ENCODE data around the gene ABLIM3.

ABLIM3 gene

DNA sequence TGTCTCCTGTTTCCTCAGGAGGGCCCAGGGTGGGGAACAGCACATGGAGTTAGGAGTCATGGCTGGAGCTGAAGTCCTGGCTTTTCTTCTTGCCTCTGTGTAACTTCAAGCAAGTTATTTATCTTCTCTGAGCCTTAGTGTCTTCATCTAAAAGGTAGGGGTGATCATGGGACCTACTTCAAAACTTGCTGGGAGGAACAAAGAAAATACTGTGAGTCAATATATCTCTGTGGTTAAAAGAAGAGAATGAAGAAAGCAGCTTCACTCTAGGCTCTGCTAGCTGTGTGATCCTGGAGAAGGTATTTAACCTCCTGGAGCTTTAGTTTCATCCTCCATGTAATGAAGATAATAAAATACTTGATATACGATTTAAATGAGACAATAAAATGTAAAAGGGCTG, 156.9 kb downstream of the ABLIM3 start:
- Histone ChIP-seq H3K4me2 (ENCODE audit: low read depth, low read length) (no peak overlapping the region), H2AFZ (ENCODE audit: low read length) (no peak overlapping the region), H3F3A (ENCODE audit: insufficient read depth, low read length) (no peaks in the 10 kb centered on the region), H3K9ac (ENCODE audit: low read length) (no peak overlapping the region), H3K27ac (ENCODE audit: low read length) (no peak overlapping the region), H3K9me2 (replicated peaks; ENCODE audit: insufficient read depth, low read length) (no peaks in the 10 kb centered on the region), H3K4me1 (ENCODE audit: low read length) (no peaks in the 10 kb centered on the region), H4K20me1 (ENCODE audit: insufficient read depth, low read length) (no peaks in the 10 kb centered on the region), H3K4me3 (ENCODE audit: low read length) (no peak overlapping the region), H3K9me3 (replicated peaks; ENCODE audit: insufficient read depth, low read length) (no peaks in the 10 kb centered on the region), H3K36me3 (replicated peaks; ENCODE audit: insufficient read depth, low read length) (no peaks in the 10 kb centered on the region), H3K27me3 (replicated peaks; ENCODE audit: insufficient read depth, low read length) (no peaks in the 10 kb centered on the region), H3K79me2 (ENCODE audit: low read length) (no peaks in the 10 kb centered on the region)
- DNase-seq = no peak
- TF ChIP-seq, protein P1, sequence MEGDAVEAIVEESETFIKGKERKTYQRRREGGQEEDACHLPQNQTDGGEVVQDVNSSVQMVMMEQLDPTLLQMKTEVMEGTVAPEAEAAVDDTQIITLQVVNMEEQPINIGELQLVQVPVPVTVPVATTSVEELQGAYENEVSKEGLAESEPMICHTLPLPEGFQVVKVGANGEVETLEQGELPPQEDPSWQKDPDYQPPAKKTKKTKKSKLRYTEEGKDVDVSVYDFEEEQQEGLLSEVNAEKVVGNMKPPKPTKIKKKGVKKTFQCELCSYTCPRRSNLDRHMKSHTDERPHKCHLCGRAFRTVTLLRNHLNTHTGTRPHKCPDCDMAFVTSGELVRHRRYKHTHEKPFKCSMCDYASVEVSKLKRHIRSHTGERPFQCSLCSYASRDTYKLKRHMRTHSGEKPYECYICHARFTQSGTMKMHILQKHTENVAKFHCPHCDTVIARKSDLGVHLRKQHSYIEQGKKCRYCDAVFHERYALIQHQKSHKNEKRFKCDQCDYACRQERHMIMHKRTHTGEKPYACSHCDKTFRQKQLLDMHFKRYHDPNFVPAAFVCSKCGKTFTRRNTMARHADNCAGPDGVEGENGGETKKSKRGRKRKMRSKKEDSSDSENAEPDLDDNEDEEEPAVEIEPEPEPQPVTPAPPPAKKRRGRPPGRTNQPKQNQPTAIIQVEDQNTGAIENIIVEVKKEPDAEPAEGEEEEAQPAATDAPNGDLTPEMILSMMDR (IDR thresholded peaks at IDR 0.05; ENCODE audit: low read length) = no peak
- TF ChIP-seq EZH2 (optimal IDR thresholded peaks at IDR 0.05; ENCODE audit: low read depth, low read length) (no peak), EZH2phosphoT487 (IDR thresholded peaks at IDR 0.05; ENCODE audit: low read length) (no peak)

DNA sequence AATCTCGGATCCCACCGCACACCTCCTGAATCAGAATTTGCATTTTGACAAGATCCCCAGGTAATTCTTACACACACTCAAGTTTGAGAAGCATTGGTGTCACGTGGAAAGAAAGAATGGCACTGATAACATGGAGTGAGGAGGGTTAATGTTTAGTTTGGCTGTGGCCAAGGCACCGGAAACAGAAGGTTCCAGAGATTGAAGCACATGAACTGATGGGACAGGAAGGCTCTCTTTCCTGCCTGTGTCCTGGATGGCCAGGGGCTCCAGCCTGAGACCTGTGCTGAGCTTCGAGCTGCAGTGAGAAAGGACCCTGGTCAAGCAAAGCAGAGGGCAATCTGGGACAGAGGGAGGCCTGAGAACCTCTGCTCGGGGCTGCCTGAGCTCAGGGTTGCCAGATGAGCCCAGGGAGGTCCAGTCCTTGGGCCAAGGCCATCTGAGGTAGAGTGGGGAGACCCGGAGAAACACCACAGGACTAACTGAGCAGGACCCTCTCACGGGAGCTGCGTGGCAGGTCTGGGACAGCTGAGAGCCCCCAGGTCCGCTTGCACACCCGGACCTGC, 157.6 kb downstream of the ABLIM3 start:
- Histone ChIP-seq H3K4me1 (ENCODE audit: low read length) (no peaks in the 10 kb centered on the region), H3K27ac (ENCODE audit: low read length) (no peak overlapping the region), H3K4me3 (ENCODE audit: low read length) (no peak overlapping the region), H3K9me2 (replicated peaks; ENCODE audit: insufficient read depth, low read length) (no peaks in the 10 kb centered on the region), H3K79me2 (ENCODE audit: low read length) (no peaks in the 10 kb centered on the region), H3K36me3 (replicated peaks; ENCODE audit: insufficient read depth, low read length) (no peaks in the 10 kb centered on the region), H3K27me3 (replicated peaks; ENCODE audit: insufficient read depth, low read length) (no peaks in the 10 kb centered on the region), H3K9me3 (replicated peaks; ENCODE audit: insufficient read depth, low read length) (no peaks in the 10 kb centered on the region), H3F3A (ENCODE audit: insufficient read depth, low read length) (no peaks in the 10 kb centered on the region), H4K20me1 (ENCODE audit: insufficient read depth, low read length) (no peaks in the 10 kb centered on the region), H2AFZ (ENCODE audit: low read length) (no peak overlapping the region), H3K4me2 (ENCODE audit: low read depth, low read length) (no peak overlapping the region), H3K9ac (ENCODE audit: low read length) (no peak overlapping the region)
- no peak for TF ChIP-seq EZH2 (optimal IDR thresholded peaks at IDR 0.05; ENCODE audit: low read depth, low read length)
- TF ChIP-seq EZH2phosphoT487 (IDR thresholded peaks at IDR 0.05; ENCODE audit: low read length) = no peak
- TF ChIP-seq, protein P1 (IDR thresholded peaks at IDR 0.05; ENCODE audit: low read length) = no peak
- DNase-seq = no peak

DNA sequence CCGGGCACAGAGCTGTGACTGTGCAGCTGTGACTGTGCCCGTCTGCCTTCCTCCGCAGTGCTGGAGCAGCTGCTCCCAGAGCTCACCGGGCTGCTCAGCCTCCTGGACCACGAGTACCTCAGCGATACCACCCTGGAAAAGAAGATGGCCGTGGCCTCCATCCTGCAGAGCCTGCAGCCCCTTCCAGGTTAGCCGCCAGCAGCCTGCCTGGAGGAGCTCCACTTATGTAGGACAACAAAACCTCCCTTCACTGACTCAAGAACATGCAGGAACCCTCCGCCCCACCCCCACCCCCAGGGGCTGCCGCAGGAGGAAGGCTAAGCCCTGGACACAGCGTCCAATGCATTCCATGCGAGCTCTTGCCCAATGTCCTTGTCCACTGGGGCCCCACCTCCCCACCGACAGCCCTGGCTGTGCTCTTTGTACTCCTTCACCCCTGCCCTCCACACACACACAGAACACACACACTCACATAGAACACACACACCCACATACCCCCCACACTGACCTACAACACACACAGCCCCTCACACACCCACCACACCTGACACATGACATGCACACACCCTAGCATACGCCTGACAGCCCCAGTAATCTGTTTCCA, 158.3 kb downstream of the ABLIM3 start:
- no peaks in the 10 kb centered on the region for H3K27me3 ChIP-seq (replicated peaks; ENCODE audit: insufficient read depth, low read length)
- no peak for TF ChIP-seq EZH2 (optimal IDR thresholded peaks at IDR 0.05; ENCODE audit: low read depth, low read length)
- TF ChIP-seq, protein P1 (IDR thresholded peaks at IDR 0.05; ENCODE audit: low read length) = no peak
- no peak for TF ChIP-seq EZH2phosphoT487 (IDR thresholded peaks at IDR 0.05; ENCODE audit: low read length)
- H3K27ac ChIP-seq (ENCODE audit: low read length) = no peak overlapping the region
- no peak for DNase-seq
- no peaks in the 10 kb centered on the region for H3K9me2 ChIP-seq (replicated peaks; ENCODE audit: insufficient read depth, low read length)
- H3K79me2 ChIP-seq (ENCODE audit: low read length) = no peaks in the 10 kb centered on the region
- H3K9me3 ChIP-seq (replicated peaks; ENCODE audit: insufficient read depth, low read length) = no peaks in the 10 kb centered on the region
- no peaks in the 10 kb centered on the region for H4K20me1 ChIP-seq (ENCODE audit: insufficient read depth, low read length)
- no peak overlapping the region for H3K9ac ChIP-seq (ENCODE audit: low read length)
- H3K36me3 ChIP-seq (replicated peaks; ENCODE audit: insufficient read depth, low read length) = no peaks in the 10 kb centered on the region
- H3F3A ChIP-seq (ENCODE audit: insufficient read depth, low read length) = no peaks in the 10 kb centered on the region
- H3K4me2 ChIP-seq (ENCODE audit: low read depth, low read length) = no peak overlapping the region
- H3K4me3 ChIP-seq (ENCODE audit: low read length) = no peak overlapping the region
- H3K4me1 ChIP-seq (ENCODE audit: low read length) = no peaks in the 10 kb centered on the region
- no peak overlapping the region for H2AFZ ChIP-seq (ENCODE audit: low read length)

All from MM.1S (cell line).